ENCODE measurements around the gene TIMM10B.

The TIMM10B gene, protein sequence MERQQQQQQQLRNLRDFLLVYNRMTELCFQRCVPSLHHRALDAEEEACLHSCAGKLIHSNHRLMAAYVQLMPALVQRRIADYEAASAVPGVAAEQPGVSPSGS

DNA sequence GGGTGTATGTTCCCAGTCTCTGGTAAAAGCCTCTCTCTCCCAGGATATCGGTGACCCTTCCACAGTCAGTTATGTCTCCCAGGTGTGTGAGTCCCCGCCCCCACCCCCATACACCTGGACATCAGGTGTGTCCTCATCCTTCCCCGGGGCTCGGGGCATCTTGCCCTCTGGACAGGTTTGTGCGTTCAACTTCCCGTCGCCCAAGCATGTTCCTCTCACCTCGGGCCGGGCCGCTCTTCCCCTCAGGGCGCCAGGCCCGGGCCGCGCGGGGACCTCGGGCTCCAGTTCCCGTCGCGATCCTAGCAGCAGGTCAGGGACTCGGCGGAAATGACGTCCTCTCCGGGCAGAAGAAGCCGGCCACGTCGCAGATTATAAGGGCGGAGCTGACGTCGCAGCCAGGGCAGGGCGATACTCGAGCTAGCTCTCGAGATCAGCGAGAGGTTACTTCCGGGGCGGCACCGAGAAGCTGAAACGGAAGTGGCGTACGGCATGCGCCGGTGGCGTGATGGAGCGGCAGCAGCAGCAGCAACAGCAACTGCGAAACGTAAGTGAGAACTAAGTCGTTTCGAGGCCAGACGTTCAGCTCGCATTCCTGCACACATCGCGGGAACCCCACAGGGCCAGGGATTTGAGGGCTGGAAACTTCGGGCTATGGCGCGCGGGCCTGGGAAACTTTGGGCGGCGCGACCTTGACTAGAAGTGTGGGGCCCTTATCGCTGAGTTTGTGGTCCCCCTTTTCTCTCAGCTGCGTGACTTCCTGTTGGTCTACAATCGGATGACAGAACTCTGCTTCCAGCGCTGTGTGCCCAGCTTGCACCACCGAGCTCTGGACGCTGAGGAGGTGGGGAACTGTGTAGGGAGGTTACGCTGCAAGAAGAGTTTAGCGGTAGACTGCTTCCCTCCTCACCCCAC, at the start of gene TIMM10B, which contains the start of gene ARFIP2:
Gene TIMM10B, plus strand, starts transcription at position 490 of the 912 bp plus-strand sequence. Its CDS starts 16 bp downstream, at position 506.
Gene ARFIP2, minus strand, starts transcription at position 320 of the 912 bp plus-strand sequence. CDS start 910 bp downstream, outside the sequence.
- peak; percentile 85 for DNase-seq

DNA sequence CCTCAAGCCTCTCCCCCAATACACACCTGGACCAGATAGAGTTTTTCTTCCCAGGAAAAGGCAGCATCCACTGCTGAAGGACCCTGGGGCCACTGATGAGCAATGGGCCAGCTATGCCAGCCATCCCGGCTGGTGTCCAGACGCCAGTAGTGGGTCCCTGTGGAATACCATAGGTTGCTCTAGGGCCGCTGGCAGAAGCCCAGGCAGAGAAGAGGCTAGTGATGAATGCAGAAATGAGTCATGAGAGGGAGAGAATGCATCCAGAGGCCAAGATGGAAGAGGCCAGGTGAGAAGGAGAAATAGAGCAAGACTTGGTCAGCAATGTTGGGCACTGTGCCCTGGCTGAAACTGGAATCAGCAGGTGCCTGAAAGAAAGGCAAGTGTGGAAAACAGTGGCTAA, 49.4 kb upstream of the TIMM10B start:
- DNase-seq: no peak

DNA sequence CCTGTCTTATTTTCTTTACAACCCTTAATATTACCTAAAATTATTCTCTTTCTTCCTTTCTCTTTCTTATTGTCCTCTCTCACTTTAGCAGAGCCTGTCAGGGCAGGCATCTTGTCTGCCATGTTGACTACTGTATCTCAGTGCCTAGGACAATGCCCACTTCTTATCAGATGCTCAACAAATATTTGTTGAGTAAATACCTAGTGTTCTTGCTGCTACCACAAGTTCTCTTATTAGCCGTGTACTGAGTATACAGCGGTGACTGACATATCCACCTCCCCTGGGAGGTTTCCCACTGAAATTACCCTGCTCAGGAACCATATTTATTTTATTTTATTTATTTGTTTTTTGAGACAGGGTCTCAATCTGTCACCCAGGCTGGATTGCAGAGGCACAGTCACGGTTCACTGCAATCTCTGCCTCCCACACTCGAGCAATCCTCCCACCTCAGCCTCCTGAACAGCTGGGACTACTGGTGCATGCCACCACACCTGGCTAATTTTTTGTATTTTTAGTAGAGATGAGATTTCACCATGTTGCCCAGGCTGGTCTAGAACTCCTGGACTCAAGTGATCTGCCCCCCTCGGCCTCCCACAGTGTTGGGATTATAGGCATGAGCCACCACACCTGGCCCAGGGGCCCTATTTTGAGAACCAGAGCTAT, 47.2 kb upstream of the TIMM10B start:
- no peak for DNase-seq

DNA sequence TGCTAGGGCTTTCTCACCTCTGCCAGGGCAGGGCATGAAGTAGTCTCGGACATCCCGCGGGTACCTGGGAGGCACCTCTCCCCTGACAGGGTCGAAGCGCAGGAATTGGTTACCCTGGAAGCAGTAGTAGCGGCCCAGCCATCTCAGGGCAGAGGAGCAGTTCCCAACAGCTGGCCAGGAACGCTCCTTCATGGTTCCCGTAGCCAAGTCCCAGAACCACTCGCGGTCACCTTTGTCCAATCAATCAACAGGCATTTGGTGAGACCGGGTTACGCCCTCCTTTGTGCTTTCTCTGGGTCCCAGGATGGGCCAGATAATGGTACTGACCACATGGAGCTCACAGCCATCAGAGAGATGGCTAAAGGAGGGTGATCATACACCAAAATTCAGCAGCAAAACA, 43.9 kb upstream of the TIMM10B start:
- DNase-seq: no peak

DNA sequence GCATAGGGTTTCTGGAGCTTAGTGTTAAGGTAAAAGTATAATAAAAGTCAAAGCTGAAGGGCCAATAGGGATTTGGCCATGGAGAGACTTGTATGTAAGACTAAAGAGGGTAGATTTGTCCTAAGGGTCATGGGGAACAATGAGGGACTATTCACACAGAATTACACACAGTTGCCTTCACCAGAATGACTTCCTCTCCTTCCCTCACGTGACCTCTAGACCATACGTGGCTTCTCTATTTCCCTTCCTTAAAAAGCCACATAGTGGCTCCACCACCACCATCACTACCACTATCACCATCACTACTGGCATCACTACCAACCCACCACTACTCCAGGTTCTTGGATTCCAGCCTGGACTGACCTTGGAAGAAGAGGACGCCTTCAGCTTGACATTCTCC, 43.3 kb upstream of the TIMM10B start:
- DNase-seq: no peak

DNA sequence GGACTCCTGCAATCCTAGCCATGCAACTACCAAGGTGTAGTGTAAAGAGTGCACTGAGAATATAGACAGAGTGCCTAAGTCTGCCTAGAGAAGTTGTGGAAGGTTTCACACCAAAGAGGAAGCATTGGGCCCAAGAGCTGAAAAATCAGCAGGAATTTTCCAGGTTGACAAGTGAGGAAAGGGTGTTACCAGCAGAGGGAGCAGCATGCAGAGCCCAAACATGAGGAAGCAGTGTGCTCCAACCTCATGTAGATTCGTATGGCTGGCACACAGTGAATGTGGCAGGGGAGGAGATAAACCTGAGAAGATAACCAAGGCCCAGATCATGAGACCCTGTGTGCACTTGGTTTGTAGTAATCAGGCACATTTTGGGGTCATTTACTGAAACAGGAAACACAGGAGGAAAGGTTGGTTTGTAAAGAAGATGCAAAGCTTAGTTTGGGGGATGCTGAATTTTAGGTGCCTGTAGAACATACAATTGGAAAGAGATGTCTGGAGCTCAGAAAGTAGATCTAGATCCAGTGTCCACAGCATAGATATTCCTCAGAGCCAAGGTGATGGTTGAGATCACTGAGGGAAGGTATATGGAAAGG, 42.2 kb upstream of the TIMM10B start:
- DNase-seq: no peak

DNA sequence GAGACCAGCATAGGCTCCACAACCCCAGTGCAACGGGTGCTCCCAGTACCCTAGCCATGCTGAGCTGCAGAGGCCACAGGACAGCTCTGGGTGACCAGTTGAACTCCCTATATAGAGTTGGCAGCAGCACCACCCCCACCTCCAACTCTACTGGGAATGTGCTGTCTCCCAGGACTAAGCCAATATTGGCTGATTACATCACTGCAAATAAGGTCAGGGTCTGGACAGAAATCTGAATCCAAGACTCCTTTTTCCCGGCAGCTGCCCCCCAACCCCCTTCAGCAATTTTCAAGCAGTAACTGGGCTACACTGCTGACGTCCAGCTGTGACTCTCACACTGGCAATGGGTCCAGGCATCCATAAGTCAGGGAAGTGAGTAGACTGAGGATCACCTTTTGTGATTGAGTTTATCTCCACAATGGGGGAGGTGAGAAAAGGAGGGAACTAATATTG, 40.4 kb upstream of the TIMM10B start, which contains the start of gene HPX:
Gene HPX, minus strand, starts transcription at position 82 of the 453 bp plus-strand sequence. Its CDS starts 24 bp downstream, at position 58.
- DNase-seq: no peak

DNA sequence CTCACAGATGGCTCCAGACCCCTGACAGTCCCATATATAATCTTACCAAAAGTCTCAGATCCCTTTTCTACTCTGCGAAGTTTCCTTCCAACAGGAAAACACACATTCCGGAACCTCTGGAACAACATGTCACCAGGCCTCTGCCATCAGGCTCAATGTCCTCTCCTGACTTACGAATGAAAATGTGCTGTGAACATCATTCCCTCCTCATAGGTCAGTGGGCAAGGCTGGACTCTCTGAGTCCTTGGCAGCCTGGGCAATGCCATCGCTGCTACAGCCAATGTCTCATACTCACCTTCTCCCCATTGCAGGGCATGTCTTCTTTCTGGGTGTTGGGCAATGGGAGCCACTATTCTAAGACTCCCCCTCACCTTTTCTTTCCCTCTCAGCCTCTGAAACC, 38.9 kb upstream of the TIMM10B start:
- DNase-seq: no peak

DNA sequence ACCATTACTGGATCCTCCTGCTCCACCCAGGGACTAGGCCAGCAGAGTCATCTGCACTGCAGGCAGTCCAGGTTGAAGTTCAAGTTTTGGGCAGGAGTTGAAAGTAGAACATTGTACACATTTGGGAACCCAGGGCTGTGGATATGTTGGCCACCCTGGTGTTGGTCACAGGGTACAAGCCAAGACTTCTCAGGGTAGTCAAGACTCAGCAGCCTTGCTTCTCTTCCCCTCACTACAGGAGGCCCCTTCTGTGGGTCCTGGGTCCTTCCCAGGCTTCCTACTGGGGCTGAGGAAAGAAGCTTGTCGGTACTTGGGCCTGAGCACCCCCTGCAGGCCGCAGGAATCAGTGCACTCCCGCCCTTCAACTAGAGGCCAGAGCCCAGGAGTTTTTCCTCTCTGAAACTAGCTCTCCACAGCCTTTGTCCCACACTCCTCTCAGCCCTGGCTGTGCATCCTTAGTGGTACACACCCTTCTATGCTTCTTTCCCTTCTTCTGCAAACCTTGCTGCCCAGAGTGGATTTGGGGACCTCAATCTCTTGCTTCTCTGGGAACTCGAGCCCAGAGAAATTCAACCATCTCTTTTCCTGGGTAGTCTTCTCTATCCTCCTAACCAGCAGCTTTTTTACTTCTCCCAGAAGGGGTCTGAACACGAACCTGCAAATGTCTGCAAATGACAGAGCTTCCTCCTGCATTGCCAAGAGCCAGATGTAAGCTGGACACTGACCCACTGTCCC, 37.9 kb upstream of the TIMM10B start:
- no peak for DNase-seq

DNA sequence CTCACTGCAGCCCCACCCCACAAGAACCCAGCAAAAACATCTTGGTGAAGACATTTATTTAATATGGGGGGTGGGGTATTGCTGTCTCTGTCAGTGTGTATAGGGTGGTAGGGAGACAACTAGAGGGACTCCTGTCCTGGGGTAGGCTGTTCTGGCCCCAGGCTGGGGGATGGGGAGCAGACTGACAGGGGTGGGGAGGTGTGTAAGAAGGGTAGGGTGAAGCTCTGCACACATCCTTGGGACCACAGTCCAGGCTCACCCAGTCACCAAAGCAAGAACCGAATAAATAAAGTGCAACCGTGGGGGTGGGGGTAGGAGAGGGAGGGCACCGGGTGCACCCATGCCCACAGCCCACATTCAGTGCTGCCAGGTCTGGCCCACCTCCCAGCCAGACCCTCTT, 32.7 kb upstream of the TIMM10B start:
- no peak for DNase-seq

DNA sequence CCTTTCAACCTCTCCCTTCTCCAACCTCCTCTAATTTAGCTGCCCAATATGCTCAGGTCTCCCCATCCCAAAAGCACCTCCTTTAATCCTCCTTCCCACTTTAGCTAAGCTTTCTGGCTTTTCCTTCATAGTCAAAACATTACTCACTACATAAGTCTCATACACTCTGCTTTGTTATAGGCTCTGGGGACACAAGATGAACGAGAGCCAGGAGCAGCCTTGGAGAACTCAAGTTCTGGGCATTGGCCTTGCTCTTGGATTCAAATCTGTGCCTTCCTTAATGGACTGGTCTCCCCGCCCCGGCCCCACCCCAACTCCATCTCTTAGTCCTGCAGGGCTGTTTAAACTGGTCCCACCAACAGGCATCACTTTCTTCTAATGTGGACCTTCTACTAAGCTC, 29.1 kb upstream of the TIMM10B start:
- DNase-seq: no peak

DNA sequence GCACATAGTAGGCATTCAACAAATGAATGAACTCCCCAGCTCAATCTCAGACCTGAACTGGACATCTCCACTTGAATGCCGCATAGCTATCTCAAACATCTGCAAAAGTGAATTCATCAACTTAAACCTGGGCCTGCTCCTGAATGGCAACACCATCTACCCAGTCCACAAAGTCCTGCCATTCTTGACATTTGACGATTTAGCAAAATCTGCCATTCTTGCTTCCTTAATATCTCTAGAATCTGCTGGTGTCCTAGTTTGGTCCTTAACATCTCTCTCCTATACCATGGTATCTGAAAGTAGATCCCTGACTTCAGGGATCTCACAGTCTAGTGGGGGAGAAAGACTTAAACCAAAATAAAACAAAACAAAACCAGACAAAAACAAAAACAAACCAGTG, 28.1 kb upstream of the TIMM10B start:
- no peak for DNase-seq

DNA sequence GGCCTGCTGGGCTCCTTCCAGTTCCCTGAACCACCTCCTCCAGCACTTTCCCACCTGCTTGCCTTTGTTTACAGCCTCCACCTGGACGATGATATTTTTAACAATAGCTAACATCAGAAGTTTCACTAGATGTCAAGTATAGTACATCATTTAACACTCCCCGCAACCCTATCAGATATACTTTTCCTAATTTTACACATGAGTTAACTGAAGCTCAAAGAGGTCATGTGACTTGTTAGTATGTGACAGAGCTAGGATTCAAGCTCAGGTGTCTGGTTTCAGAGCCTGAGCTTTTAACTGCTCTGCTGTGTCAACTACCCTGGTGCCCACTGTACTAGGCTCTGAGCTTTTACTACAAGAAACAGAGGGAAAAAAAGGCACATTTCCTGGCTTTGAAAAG, 26.2 kb upstream of the TIMM10B start:
- DNase-seq: peak; percentile 82

DNA sequence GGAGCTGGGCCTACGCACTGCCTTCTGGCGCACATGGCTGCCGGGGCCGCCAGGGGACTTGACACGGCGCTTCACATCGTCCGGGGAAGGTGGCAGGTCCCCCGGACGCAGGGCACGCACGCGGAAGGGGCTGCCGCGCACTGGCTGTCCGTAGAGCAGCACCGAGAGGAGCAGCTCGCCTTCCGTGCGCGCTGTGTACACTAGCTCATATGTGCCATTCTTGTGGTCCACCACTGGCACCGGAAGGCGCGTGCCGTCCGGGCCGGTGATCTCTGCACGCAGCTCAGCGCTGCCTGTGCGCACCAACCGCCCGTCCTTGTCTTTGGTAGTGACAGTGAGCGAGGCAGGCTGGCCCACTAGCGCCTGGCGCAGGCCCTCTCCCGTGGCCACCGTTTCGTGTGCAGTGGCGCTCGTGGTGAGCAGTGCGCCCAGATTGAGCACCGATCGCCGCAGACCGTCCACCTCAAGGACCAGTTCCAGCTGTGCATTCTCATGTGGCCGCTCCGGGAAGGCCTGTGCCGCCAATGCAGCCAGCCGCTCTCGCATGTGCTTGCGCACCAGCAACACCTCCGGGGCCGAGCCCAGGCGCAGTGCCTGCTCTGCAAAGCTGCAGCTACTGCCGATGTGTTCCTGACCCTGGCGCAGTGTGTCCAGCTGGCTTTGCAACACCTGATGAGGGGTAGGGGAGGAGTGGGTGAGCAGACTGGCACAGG, 24.8 kb upstream of the TIMM10B start:
- DNase-seq: no peak

DNA sequence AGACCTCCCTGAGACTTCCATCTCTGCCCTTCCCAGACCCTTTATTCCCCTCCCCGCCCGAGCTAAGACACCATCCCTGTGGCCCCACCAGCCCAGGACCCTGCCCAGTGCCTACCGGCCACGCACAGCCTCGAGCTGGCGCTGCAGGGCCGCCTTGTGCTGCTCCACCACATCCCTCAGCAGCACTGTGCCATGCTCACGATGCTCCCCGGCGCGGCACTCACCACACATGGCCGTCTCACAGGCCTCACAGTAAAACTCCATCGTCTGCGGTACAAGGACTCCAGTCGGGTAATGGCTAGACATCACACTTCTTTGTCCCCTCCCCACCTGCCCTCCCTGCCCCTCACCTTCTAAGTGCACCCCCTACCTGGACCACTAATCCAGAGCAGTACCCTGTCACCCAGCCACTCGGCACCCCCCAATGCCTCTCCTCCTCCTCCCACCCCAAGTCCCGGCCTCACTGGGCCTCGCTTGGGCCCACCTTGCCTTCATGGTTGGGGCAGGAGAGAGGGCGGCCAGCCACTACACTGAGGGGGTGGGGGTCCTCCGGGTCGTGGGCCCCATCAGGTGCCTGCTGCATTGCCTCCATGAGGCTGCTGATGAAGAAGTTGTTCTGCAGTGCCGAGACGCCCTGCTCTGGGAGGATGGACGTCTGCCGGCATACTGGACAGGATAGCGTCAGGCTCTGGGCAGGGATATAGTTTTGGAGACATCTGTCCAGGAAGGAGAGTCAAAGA, 23.6 kb upstream of the TIMM10B start:
- DNase-seq: no peak

DNA sequence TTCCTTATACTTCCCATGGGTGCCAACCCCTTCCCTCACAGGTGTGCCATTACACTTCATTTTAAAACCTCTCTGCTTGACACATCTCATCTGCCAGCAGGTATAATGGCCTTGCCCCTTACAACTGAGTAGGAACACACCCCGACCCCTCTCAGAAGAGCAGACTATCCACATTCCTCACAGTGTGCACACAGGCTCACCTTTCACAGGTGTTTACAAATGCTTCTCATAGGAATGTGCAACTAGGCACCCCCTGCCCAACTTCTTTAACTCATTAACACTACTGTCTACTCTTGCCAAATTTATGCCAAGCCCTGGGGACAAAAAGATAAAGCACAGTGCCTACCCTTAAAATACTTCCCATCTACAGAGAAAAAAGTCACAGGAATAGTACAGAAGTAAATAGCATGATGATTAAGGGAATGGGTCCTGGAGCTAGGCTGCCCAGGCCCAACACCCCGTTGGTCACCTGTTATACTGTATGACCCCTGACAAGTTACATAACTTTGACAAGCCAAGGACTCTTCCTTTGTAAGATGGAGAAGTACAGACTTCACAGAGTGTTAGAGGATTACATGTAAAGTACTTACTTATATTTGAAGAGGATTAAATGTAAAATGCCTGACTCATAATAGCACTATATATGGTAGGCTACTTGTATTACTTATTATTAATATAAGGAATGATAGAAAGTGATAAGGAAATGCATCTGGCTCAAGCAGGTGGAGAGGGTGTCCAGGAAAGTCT, 22.8 kb upstream of the TIMM10B start:
- DNase-seq: no peak

DNA sequence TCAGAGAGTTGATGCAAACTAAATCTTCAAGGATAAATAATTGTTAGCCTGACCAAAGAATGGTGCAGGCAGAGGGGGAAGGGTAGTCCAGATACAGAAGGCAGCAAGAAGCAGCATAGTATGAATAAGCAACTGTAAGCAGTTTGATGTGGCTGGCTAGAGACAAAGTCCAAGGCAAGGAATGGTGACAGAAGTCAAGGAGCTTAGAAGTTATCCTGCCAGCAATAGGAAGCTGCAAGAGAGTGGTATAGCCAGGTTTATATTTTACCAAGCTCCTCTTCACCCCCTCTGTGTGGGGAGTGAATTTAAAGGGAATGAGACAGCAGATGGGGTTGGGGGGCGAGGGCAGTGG, 22.2 kb upstream of the TIMM10B start:
- no peak for DNase-seq

DNA sequence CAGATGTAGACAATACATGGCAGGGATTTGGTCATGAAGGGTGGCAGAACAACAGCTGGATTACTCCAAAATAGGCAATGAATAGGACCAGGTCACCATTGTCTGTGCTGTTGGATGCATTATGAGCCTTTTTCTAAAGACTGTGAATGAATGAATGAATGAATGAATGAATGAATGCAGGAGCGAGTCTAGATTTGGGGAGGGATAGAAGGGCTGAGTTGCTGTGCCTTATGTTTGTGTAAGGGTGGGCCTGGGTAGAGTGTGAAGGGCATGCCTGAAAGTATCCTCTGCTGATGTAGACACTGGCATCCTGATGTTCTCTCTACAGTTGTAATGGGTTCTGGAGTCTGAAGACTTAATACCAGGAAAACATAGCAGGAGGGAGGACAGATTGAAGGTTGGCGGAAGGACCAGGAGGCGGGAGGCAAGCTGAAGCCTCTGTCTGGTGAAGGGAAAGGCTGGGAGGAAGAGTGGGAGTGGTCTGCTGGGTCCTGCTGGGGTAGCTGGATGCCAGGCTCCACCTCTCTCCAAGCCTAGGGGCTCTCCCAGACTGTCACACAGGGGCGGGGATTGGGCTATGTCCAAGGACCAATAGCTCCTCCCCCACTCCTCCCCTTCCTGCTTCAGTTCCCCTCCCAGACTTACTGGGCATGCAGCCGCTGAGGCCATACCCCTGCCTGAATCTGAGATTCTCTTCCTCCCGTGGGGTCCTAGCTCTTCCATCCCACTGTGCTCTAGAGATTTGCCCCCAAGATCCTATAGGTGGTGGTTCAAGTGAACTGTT, 12.4 kb upstream of the TIMM10B start:
- DNase-seq: peak; percentile 91

DNA sequence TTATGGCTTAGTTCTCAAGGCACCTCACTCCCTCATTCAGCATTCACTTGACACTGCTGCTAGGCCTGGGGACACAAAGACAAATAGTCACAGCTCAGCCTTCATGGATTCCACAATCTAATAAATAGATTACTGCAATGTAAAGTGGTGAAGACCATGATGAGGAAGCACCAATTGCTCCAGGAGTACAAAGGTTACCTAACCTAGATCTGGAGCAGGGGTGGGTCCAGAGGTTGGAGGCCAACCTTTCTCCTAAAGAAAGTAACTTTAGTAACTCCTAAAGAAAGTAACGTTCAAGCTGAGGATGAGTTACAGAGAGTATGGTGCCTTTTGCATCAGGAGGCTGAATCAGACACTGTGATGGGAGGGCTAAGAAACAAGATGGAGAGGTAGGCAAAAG, 11.7 kb upstream of the TIMM10B start:
- no peak for DNase-seq

DNA sequence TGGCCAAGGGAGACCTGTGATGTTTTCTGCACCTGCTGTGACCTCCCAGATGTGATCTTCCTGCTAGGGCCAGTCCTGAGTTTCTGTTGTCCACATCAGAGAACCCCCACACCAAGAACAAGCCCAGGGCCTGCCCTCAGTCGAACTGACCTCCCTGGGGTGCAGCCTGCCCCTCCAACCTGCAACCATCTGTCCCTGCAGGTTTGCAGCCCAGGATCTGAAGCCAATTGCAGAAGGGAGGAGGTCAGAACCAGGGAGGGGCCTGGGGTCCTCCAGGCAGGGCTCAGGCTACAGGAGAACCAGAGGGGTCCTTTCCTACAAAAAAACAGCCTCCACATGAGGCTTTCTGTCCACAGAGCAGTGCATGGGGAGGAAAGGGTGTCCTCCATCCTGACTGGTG, 8.4 kb upstream of the TIMM10B start:
- no peak for DNase-seq

Data from NCI-H187 treated with DMSO at 0.1 percent for 48 hours (cell line).